Embryonic facial prominence (tissue), 1 donor: ENCODE results near the gene PYM1.
"Not testable (repeated sequence)": the region's sequence is repeated elsewhere in the genome, so short reads cannot be mapped to it uniquely, and the experiment has no call there.

Source experiments
- DNase-seq: peaks from one replicate; pipeline ENCODE4 v3.0.0-alpha.2; 2016; ENCODE audit errors: extremely low spot score

The PYM1 gene

DNA sequence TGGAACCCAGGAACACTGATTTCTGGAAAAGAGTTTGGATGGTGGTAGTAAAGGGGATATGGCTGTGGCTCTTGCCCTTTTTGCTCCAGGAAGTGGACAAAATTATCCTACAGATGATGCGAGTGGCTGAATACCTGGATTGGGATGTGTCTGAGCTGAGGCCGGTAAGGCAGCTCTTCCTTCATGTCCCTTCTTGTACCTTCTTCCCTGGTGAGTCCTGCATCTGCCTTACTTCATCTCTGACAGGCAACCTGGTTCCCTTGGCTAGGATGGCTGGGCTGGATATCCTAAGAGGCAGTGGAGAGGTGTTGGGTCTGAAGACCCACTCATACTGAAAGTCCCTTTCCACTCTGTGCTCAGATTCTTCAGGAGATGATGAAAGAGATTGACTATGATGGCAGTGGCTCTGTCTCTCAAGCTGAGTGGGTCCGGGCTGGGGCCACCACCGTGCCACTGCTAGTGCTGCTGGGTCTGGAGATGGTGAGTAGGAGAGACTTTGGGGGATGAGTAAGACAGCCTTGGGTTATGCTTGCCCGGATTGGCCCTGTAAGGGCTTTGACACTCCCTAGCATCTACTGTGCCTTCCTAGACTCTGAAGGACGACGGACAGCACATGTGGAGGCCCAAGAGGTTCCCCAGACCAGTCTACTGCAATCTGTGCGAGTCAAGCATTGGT lies 11.3 kb upstream of the PYM1 start:
- DNase-seq = no peak

GRCh38 chr12:55937981-55938380 lies 10.3 kb upstream of the PYM1 start:
- DNase-seq = no peak

DNA sequence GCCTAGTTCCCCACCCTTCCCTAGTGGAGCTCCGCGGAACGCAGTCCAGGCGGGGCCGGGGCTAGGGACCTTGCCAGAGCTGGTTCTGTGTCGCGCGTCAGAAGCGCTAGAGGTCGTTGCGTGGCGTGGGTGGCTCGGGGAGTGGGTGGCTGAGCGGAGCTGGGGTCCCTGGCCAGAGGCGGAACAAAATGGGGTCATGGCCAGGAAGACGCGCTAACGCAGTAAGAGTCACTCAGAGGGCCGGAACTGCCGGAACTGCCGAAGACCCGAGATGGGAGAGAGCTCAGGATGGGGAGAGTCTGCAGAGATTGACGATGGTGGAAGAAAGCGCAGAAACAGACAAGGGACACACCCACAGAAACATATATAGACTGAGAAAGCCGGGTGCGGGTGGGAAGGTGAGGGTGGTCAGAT lies 8.1 kb upstream of the PYM1 start:
- DNase-seq = no peak

DNA sequence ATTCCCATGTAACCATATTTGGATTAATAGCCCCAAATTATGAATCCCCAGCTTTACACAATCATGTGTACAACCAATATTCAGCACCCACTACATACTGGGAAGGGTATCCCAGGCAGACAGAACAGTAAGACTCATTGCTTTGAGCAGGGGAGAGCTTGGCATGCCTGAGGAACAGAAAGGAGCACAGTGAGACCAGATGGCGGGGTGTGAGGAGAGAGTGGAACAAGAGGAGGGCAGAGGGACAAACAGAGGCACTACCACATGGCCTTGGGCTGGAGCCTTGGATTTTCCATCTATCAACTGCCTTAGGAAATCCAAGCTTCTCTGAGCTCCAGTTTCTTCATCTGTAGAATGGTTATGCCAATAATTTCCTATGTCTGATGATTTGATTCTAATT lies 7.1 kb upstream of the PYM1 start:
- DNase-seq = no peak

GRCh38 chr12:55933799-55934742 lies 6.4 kb upstream of the PYM1 start:
- no peak for DNase-seq

- no peak for DNase-seq
These were observed 5.6 kb upstream of the PYM1 start for GRCh38 chr12:55933169-55933798.

DNA sequence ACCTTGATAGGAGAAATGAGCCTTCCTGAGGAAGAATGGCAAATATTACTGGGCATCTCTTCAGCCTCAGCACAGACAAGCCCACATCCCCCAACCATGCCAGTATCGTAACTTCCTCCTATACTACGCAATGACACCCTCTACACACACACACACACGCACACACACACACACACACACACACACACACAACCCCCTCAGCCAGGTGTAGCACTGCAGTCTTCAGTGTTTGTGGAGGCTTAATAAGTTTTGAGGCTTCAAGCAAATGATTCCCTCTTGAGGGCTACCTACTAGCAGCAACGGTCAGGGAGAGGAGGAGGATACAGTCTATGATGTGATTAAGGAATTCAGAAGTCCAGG lies 4.8 kb upstream of the PYM1 start:
- peak; percentile 5 for DNase-seq

- DNase-seq = peak; percentile 49
These were observed 4.3 kb upstream of the PYM1 start for GRCh38 chr12:55931780-55932550.

- peak; percentile 5 for DNase-seq
These were observed 3.7 kb upstream of the PYM1 start for GRCh38 chr12:55931317-55931779.

DNA sequence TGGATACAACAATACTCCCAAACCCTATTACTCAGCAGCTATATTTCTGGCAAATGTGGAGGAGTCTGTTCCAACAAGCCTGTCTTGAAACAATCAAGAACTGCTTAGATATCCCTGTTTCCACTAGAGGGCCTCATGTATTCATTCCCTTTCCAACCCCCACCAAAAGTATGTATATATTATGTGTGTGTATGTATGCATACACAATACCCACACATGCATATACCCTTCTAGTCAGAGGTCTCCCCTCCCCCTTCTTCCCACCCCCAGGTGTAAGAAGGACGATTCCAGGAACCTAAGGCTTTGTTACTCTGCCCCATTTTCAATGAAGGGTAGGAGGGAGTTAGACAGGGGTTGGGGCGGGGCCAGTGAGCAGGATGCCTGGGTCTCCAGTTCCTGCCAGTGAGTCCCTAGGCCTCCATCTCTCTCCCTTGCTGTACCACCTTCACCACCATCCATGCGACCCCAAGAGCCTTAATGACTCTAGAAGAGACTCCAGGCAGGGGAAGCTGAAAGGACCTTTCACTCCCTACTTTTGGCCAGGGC lies 3.1 kb upstream of the PYM1 start, which contains the start of gene DGKA:
Gene DGKA (plus strand): TSS at position 392 of the 546 bp plus-strand sequence. CDS start 5,342 bp downstream, outside the sequence.
- DNase-seq = peak; percentile 85

DNA sequence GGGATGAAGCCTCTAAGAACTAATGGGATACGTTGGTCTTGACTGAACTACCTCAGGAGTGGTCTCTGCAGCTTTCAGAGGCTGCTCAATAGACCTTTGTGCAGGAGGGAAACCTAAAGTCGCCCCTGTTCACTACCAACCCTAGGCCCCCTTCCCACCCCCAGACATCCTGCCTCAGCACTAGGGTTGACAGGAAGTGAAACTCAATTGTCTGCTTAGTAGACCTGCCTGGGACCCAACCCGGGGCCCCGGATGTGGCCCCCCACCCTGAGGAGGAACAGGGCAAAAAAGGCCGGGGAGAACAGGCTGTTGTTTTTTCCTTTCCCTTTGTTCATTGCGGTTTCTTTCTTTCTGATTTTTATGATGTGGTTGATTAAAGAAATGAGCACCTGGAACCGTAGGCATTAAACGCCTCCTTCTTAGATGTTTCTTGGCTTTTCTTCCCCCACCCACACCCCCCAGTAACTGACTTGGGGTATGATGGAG lies 1.7 kb upstream of the PYM1 start:
- no peak for DNase-seq

GRCh38 chr12:55926738-55927587 lies 731 bp downstream of the PYM1 start:
- DNase-seq = peak; percentile 94

GRCh38 chr12:55925870-55926737 lies 1.6 kb downstream of the PYM1 start:
- no peak for DNase-seq

DNA sequence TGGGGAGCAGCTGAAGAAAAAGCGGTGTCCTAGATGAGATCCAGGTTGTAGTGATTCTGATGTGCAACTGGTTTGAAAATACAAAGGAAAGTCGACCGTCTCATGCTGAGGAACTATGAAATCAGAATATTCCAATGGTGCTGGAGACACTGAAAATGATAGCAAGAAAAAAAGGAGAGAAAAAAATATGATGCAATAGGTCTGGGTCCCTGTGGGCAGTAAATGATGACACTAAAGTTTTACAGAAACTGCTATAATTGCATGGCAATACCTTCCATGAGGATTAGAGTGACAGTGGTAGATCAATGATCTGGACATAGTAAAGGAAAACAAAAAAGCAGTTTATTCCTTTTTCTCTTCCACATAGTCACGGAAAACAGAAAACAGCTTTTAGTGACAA lies 2.3 kb downstream of the PYM1 start:
- DNase-seq = no peak

- not testable (repeated sequence) for DNase-seq
These were observed 4.0 kb downstream of the PYM1 start for GRCh38 chr12:55923648-55924047.

GRCh38 chr12:55922126-55922525 lies 5.6 kb downstream of the PYM1 start:
- DNase-seq = no peak

- peak; percentile 5 for DNase-seq
These were observed 8.7 kb downstream of the PYM1 start for GRCh38 chr12:55919032-55919431.

DNA sequence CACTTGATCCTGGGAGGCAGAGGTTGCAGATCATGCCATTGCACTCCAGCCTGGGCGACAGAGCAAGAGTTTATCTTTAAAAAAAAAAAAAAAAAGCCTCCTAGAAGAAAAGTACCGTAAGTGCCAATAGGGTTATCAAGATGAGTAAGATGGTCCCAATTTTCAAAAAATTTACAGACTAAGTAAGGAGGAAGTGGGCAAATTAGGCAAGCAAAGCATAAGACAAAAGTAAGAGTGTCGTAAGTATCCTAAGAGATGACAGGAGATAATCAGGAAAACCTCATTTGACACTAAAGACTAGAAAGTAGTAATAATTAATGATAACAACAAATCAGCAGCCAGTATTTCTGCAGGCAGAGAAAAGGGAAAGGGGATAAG lies 12.2 kb downstream of the PYM1 start:
- DNase-seq = no peak

- no peak for DNase-seq
These were observed 14.8 kb downstream of the PYM1 start for GRCh38 chr12:55912908-55913307.
